Epithelial cell of proximal tubule (primary cell): ENCODE results near the gene SMAD9. TPM values are rescaled to one million over a fixed set of nuclear protein-coding genes. Genes with fewer than 3 reads are reported as not detected.

ENCODE experiments used
- DNase-seq: peaks from one replicate; pipeline ENCODE4 v3.0.0-alpha.2; 2011; ENCODE audit warnings: low read depth
- H3K4me3 ChIP-seq: 2 replicates; pipeline ENCODE4 v1.5.1; 2011; ENCODE audit warnings: low read depth, mild to moderate bottlenecking, low read length
- CTCF ChIP-seq: conservative IDR thresholded peaks from 2 replicates; pipeline ENCODE4 v1.5.1; 2012; ENCODE audit warnings: low read depth, mild to moderate bottlenecking, low read length
- total RNA-seq: library from RNA; depleted of rRNA; stranded (reverse); fragments of >200 nt; gene quantifications from 2 replicates; pipeline ENCODE4 v1.2.3, GENCODE V29; 2015

Gene SMAD9
- total RNA-seq, 1 donor from 2014 or later, result 4.8 TPM

DNA sequence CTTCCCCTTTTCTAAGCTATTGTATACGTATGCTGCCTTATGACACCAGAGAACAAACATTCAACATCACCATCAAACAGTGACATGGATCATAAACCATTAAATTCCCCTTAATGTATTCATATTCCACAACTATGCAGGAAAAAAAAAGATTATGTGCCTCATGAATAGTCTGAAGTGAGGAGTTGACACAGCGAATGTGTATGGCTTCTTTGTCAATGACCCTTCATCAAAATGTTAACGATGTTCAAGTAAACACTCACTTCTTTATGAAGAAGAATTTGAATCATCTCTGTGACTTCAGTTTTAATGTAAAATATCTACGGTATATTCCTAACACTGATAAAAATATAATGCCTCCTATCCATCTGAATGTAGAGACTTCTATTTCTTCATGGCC, 44.6 kb downstream of the SMAD9 start:
- DNase-seq, result no peak
- no peak overlapping the region for H3K4me3 ChIP-seq
- TF ChIP-seq CTCF, result no peak

DNA sequence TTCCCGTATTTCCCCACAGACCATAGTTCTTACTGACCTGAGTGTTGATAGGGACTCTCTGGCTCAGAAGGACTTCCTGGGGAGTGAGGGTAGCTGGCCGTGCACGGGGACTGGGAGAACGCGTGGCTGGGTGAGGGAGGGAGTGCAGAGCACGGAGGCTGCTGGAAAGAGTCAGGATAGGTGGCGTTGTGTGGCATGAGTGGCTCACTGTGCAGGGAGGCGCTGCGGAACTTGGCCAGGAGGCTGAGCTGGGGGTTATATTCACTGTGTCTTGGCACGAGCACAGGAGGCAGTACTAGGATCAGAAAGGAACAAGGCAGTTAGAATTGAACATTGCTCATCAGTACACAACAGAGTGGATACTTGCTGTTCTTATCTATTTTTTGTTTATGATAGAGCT, 47.4 kb downstream of the SMAD9 start:
- TF ChIP-seq CTCF, result no peak
- H3K4me3 ChIP-seq, result no peak overlapping the region
- no peak for DNase-seq

DNA sequence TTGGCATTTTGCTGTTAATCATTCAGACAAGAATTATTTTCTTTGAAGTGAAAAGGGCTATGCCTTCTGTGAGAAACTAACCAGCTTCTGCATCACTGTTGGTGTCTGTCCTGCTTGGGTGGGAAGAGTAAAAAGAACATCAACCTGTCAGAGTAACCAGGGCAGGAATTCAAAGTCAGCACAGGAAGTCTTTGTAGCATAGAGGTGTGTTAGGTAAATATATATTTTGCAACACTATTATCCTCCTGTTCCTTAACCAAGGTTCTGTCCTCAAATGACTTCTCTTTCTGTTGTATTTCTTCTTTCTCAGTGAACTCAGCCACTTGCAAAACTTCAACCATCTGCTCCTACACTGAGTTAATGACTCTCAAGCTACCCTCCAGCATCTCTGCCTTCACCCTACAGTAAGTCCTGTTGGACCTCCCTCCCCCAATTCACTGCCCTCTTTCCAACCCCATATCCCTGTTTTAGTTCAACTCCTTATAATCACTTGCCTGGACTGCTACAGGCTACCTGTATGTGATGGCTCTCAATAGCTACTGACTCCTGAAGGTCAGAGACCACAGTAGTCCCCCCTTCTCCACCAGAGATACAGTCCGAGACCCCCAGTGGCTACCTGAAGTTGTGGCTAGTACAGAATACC, 49.9 kb downstream of the SMAD9 start:
- H3K4me3 ChIP-seq, result no peak overlapping the region
- no peak for DNase-seq
- TF ChIP-seq CTCF, result no peak

- no peak overlapping the region for H3K4me3 ChIP-seq
- DNase-seq, result no peak
- TF ChIP-seq CTCF, result no peak
Measured at GRCh38 chr13:36866232-36866631, 53.8 kb downstream of the SMAD9 start.

GRCh38 chr13:36865265-36865664, 54.8 kb downstream of the SMAD9 start:
- H3K4me3 ChIP-seq, result no peak overlapping the region
- no peak for DNase-seq
- no peak for TF ChIP-seq CTCF

- no peak for DNase-seq
- no peak for TF ChIP-seq CTCF
- no peak overlapping the region for H3K4me3 ChIP-seq
Measured at GRCh38 chr13:36862722-36863121, 57.3 kb downstream of the SMAD9 start.

DNA sequence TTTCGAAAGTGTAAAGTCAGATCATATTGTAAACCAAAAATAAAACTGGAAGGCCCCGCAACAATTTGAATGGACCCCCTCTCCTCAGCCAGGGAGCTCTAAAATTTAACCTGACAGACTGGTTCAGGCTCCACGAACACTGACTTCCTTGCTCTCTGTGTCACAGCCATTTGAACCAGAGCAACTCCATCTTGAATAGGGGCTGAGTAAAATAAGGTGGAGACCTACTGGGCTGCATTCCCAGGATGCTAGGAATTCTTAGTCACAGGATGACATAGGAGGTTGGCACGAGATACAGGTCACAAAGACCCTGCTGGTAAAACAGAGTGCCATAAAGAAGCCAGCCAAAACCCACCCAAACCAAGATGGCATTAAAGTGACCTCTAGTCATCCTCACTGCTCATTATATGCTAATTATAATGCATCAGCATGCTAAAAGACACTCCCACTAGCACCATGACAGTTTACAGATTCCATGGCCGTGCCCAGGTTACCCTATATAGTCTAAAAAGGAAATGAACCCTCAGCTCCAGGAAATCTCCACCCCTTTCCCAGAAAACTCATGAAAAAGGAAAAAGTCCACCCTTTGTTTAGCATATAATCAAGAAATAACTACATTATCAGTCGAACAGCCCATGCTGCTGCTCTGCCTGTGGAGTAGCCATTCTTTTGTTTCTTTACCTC, 57.9 kb downstream of the SMAD9 start:
- no peak for TF ChIP-seq CTCF
- H3K4me3 ChIP-seq, result no peak overlapping the region
- DNase-seq, result no peak
